ACC112 (cell line): ENCODE results near the gene MRPS27.

Source experiments
- H2AFZ ChIP-seq: fragments of 200-600 bp; sonication (generic); one replicate; pipeline ENCODE4 v1.6.0; 2017; ENCODE audit warnings: antibody characterized with exemption, low read length; ENCODE audit not compliant: unreplicated experiment
- H3K27ac ChIP-seq: fragments of 200-600 bp; sonication (generic); 2 replicates; pipeline ENCODE4 v1.5.1; 2014; ENCODE audit warnings: low read depth, mild to moderate bottlenecking, antibody characterized with exemption, low read length, moderate library complexity
- H3K27me3 ChIP-seq: fragments of 200-600 bp; sonication (generic); 2 replicates; pipeline ENCODE4 v1.6.1; 2014; ENCODE audit warnings: mild to moderate bottlenecking, antibody characterized with exemption, low read length, moderate library complexity, mixed read lengths; ENCODE audit not compliant: insufficient read depth
- H3K36me3 ChIP-seq: fragments of 200-600 bp; sonication (generic); 2 replicates; pipeline ENCODE4 v1.6.1; 2016; ENCODE audit warnings: mild to moderate bottlenecking, antibody characterized with exemption, low read length, moderate library complexity, mixed read lengths; ENCODE audit not compliant: insufficient read depth
- H3K4me1 ChIP-seq: fragments of 200-600 bp; sonication (generic); one replicate; pipeline ENCODE4 v1.6.1; 2016; ENCODE audit warnings: low read length, mixed read lengths; ENCODE audit not compliant: insufficient read depth, unreplicated experiment, control insufficient read depth
- H3K4me3 ChIP-seq: fragments of 200-600 bp; sonication (generic); 2 replicates; pipeline ENCODE4 v1.5.1; 2014; ENCODE audit warnings: mild to moderate bottlenecking, low read depth, low read length
- H3K79me2 ChIP-seq: fragments of 200-600 bp; sonication (generic); one replicate; pipeline ENCODE4 v1.6.0; 2016; ENCODE audit warnings: low read length; ENCODE audit not compliant: control insufficient read depth, unreplicated experiment, insufficient read depth

The MRPS27 gene

DNA sequence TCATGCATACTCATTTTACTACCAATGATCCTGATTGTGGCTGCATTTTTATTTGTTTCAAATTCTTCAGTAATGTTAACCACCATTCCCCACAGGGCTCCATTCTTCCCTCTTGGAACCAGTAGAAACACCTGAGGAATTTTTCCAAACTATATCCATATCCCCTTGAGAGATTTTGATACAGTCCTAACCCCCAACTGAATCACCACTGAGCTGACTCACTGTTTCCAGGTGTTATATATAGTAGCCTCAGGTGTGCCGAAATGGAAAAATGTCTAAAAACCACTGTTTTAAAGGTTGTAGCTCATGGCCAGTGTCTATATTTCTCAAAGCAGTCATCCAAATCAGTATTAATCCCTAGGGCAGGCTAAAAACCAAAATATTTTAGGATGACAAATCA, 85.2 kb downstream of the MRPS27 start:
- Histone ChIP-seq H3K36me3 (peaks cover 18% of the 10 kb centered on the region; the same call in 1 of the 2 replicates), H3K4me3 (no peak overlapping the region), H3K79me2 (peaks cover 3% of the 10 kb centered on the region), H3K4me1 (peaks cover 28% of the 10 kb centered on the region), H3K27ac (peak overlapping the region; percentile 77), H2AFZ (no peak overlapping the region), H3K27me3 (no peaks in the 10 kb centered on the region)

GRCh38 chr5:72234265-72234700, 85.8 kb downstream of the MRPS27 start:
- Histone ChIP-seq H3K4me3 (no peak overlapping the region), H3K79me2 (peaks cover 3% of the 10 kb centered on the region), H3K27ac (peak overlapping the region; percentile 77), H2AFZ (no peak overlapping the region), H3K27me3 (no peaks in the 10 kb centered on the region), H3K36me3 (peaks cover 18% of the 10 kb centered on the region; the same call in 1 of the 2 replicates), H3K4me1 (peaks cover 28% of the 10 kb centered on the region)

DNA sequence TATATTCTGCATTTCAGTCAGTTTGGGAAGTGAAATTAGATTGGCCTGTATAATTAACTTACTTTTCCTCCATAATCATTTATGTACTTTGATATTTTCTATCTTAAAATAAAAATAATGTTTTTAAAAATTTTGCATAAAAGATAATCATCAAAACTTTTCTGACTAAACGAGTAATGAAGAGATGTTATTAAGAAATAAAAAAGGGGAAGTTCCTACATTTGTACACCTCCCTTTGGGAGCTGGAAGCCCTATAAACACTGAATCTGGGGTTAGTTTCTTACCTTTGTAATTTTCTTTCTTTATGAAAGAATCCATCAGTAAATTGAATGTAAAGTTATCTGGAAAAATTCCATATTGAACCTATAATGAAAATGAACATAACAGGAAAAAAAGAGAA, 86.2 kb downstream of the MRPS27 start:
- Histone ChIP-seq H3K79me2 (peaks cover 3% of the 10 kb centered on the region), H3K4me3 (no peak overlapping the region), H3K27ac (peak overlapping the region; percentile 77), H3K27me3 (no peaks in the 10 kb centered on the region), H3K36me3 (peaks cover 18% of the 10 kb centered on the region; the same call in 1 of the 2 replicates), H2AFZ (no peak overlapping the region), H3K4me1 (peaks cover 28% of the 10 kb centered on the region)

- no peak overlapping the region for H3K4me3 ChIP-seq
- no peak overlapping the region for H2AFZ ChIP-seq
- peaks cover 23% of the 10 kb centered on the region; the same call in 1 of the 2 replicates for H3K36me3 ChIP-seq
- peaks cover 3% of the 10 kb centered on the region for H3K79me2 ChIP-seq
- no peak overlapping the region for H3K27ac ChIP-seq
- no peaks in the 10 kb centered on the region for H3K27me3 ChIP-seq
- H3K4me1 ChIP-seq = peaks cover 28% of the 10 kb centered on the region
Observed at GRCh38 chr5:72232838-72233237, 87.2 kb downstream of the MRPS27 start.

GRCh38 chr5:72231991-72232703, 87.9 kb downstream of the MRPS27 start:
- H3K27ac ChIP-seq = no peak overlapping the region
- H3K4me3 ChIP-seq = no peak overlapping the region
- peaks cover 26% of the 10 kb centered on the region; the same call in 1 of the 2 replicates for H3K36me3 ChIP-seq
- no peak overlapping the region for H2AFZ ChIP-seq
- H3K79me2 ChIP-seq = peaks cover 3% of the 10 kb centered on the region
- H3K27me3 ChIP-seq = no peaks in the 10 kb centered on the region
- H3K4me1 ChIP-seq = peaks cover 28% of the 10 kb centered on the region

- Histone ChIP-seq H3K4me1 (peaks cover 12% of the 10 kb centered on the region), H3K27me3 (no peaks in the 10 kb centered on the region), H2AFZ (no peak overlapping the region), H3K79me2 (no peaks in the 10 kb centered on the region), H3K4me3 (no peak overlapping the region), H3K36me3 (peaks cover 41% of the 10 kb centered on the region), H3K27ac (no peak overlapping the region)
Observed at GRCh38 chr5:72228960-72229359, 91.1 kb downstream of the MRPS27 start.

GRCh38 chr5:72226950-72227349, 93.1 kb downstream of the MRPS27 start:
- Histone ChIP-seq H3K27ac (no peak overlapping the region), H2AFZ (no peak overlapping the region), H3K36me3 (peaks cover 41% of the 10 kb centered on the region), H3K27me3 (no peaks in the 10 kb centered on the region), H3K4me1 (peaks cover 10% of the 10 kb centered on the region), H3K4me3 (no peak overlapping the region), H3K79me2 (no peaks in the 10 kb centered on the region)

GRCh38 chr5:72225741-72226140, 94.3 kb downstream of the MRPS27 start:
- Histone ChIP-seq H3K27me3 (no peaks in the 10 kb centered on the region), H3K4me1 (peaks cover 10% of the 10 kb centered on the region), H2AFZ (no peak overlapping the region), H3K79me2 (no peaks in the 10 kb centered on the region), H3K4me3 (no peak overlapping the region), H3K36me3 (peaks cover 37% of the 10 kb centered on the region), H3K27ac (peak overlapping the region; percentile 51)

GRCh38 chr5:72224946-72225463, 95.0 kb downstream of the MRPS27 start:
- H3K79me2 ChIP-seq = no peaks in the 10 kb centered on the region
- H3K27ac ChIP-seq = peak overlapping the region; percentile 51
- H2AFZ ChIP-seq = no peak overlapping the region
- peaks cover 10% of the 10 kb centered on the region for H3K4me1 ChIP-seq
- peaks cover 37% of the 10 kb centered on the region for H3K36me3 ChIP-seq
- no peak overlapping the region for H3K4me3 ChIP-seq
- H3K27me3 ChIP-seq = no peaks in the 10 kb centered on the region

- Histone ChIP-seq H3K27me3 (no peaks in the 10 kb centered on the region), H3K36me3 (peaks cover 45% of the 10 kb centered on the region), H3K79me2 (no peaks in the 10 kb centered on the region), H2AFZ (no peak overlapping the region), H3K4me3 (no peak overlapping the region), H3K4me1 (peaks cover 10% of the 10 kb centered on the region), H3K27ac (no peak overlapping the region)
Observed at GRCh38 chr5:72223371-72223770, 96.7 kb downstream of the MRPS27 start.

- no peak overlapping the region for H3K27ac ChIP-seq
- H3K4me3 ChIP-seq = no peak overlapping the region
- no peak overlapping the region for H2AFZ ChIP-seq
- H3K27me3 ChIP-seq = no peaks in the 10 kb centered on the region
- peaks cover 10% of the 10 kb centered on the region for H3K4me1 ChIP-seq
- peaks cover 44% of the 10 kb centered on the region for H3K36me3 ChIP-seq
- H3K79me2 ChIP-seq = no peaks in the 10 kb centered on the region
Observed at GRCh38 chr5:72222521-72222920, 97.5 kb downstream of the MRPS27 start.
